ENCODE measurements around the gene PPFIA2. TPM values are rescaled to one million over a fixed set of nuclear protein-coding genes. Genes with fewer than 3 reads are reported as not detected.

Gene PPFIA2
- total RNA-seq, 6 experiments from 2014 or later = 0.12 to 1.2 (median 0.56) TPM; not detected in 2

DNA sequence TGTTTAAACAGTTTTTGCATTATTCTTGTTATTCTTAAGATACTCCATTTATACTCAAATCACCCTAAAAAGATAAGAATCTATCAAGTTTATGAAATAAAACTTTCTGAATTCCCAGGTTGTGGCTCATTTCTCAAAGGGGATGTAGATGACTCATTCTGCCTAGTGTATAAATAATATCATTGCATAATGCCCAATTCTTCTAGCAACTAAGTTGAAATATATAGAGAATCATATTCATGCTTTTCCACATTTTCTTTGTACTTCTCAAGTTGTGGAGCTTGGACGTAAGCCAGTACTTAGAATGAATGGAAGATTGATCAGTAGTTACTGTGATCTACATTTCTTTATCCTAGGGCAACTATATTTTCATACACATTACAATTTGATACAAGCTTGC, 201.1 kb downstream of the PPFIA2 start:
- ATAC-seq (no peak), DNase-seq (no peak)
- no peaks in the 10 kb centered on the region for H3K27me3 ChIP-seq
- H3K36me3 ChIP-seq = no peaks in the 10 kb centered on the region
- no peaks in the 10 kb centered on the region for H3K9me3 ChIP-seq
- intact Hi-C loops (cut with DNase I) = no loop called here
- 24% methylated on average over 1 of the region's 1 CpG for WGBS (ENCODE audit: insufficient coverage, low coverage, low lambda C conversion rate, missing lambda C conversion rate)
- H3K27ac ChIP-seq = no peak overlapping the region
- TF ChIP-seq, protein P1, sequence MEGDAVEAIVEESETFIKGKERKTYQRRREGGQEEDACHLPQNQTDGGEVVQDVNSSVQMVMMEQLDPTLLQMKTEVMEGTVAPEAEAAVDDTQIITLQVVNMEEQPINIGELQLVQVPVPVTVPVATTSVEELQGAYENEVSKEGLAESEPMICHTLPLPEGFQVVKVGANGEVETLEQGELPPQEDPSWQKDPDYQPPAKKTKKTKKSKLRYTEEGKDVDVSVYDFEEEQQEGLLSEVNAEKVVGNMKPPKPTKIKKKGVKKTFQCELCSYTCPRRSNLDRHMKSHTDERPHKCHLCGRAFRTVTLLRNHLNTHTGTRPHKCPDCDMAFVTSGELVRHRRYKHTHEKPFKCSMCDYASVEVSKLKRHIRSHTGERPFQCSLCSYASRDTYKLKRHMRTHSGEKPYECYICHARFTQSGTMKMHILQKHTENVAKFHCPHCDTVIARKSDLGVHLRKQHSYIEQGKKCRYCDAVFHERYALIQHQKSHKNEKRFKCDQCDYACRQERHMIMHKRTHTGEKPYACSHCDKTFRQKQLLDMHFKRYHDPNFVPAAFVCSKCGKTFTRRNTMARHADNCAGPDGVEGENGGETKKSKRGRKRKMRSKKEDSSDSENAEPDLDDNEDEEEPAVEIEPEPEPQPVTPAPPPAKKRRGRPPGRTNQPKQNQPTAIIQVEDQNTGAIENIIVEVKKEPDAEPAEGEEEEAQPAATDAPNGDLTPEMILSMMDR (IDR thresholded peaks at IDR 0.05) = no peak
- TF ChIP-seq POLR2A (IDR thresholded peaks at IDR 0.05) = no peak
- H3K4me3 ChIP-seq = no peak overlapping the region
- H3K4me1 ChIP-seq = no peaks in the 10 kb centered on the region

DNA sequence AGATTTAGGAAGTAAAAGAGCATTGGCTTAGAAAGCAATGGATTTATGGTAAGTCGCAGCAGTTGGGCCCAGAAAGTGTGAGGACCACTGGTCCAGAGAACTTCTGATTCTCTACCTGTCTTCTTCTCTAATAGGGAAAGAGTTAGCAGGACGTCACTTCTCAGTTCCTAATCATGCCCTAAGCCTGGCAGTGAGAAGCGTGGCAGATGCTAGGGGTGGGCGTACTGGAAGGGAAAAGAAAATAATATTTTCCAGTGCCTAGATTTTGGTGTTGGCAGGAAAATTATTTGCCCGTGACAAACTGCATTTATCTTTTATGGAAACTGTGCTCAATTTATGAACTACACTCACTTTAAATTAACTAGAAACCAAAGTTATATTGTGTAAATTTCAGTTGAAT, 212.3 kb downstream of the PPFIA2 start:
- Histone ChIP-seq H3K9me3 (no peaks in the 10 kb centered on the region), H3K27ac (no peak overlapping the region), H3K4me1 (no peaks in the 10 kb centered on the region), H3K36me3 (no peaks in the 10 kb centered on the region), H3K27me3 (no peaks in the 10 kb centered on the region), H3K4me3 (no peak overlapping the region)
- ATAC-seq = no peak
- TF ChIP-seq, protein P1 (IDR thresholded peaks at IDR 0.05) = no peak
- TF ChIP-seq POLR2A (IDR thresholded peaks at IDR 0.05) = no peak
- DNase-seq = no peak
- 63% methylated on average over 5 of the region's 5 CpGs for WGBS (ENCODE audit: insufficient coverage, low coverage, low lambda C conversion rate, missing lambda C conversion rate)
- intact Hi-C loops (cut with DNase I) = no loop called here

DNA sequence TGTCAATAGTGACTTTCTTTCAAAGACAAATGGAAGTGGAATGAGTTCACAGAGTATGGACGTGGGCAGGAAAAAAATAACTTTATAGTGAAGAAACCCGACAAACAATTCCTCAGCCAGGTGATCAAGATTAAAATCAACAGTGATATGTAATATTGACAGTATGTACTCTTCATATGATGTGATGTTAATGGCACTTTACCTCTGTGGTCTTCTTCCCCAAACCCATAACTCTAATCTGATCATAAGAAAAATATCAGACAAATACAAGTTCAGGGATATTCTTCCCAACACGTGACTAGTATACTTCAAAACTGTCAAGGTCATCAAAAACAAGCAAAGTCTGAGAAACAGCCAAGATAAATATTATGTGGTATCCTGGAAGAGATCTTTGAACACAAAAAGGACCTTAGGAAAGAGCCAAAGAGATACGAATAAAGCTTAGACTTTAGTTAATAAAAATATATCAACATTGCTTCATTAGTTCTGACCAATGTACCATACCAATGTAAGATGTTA, 215.5 kb downstream of the PPFIA2 start:
- intact Hi-C loops (cut with DNase I) = no loop called here
- DNase-seq (no peak), ATAC-seq (no peak)
- WGBS (ENCODE audit: insufficient coverage, low coverage, low lambda C conversion rate, missing lambda C conversion rate) = 30% methylated on average over 4 of the region's 4 CpGs
- Histone ChIP-seq H3K27ac (no peak overlapping the region), H3K4me3 (no peak overlapping the region), H3K4me1 (no peaks in the 10 kb centered on the region), H3K36me3 (no peaks in the 10 kb centered on the region), H3K27me3 (no peaks in the 10 kb centered on the region), H3K9me3 (no peaks in the 10 kb centered on the region)
- no peak for TF ChIP-seq POLR2A (IDR thresholded peaks at IDR 0.05)
- TF ChIP-seq, protein P1 (IDR thresholded peaks at IDR 0.05) = no peak

DNA sequence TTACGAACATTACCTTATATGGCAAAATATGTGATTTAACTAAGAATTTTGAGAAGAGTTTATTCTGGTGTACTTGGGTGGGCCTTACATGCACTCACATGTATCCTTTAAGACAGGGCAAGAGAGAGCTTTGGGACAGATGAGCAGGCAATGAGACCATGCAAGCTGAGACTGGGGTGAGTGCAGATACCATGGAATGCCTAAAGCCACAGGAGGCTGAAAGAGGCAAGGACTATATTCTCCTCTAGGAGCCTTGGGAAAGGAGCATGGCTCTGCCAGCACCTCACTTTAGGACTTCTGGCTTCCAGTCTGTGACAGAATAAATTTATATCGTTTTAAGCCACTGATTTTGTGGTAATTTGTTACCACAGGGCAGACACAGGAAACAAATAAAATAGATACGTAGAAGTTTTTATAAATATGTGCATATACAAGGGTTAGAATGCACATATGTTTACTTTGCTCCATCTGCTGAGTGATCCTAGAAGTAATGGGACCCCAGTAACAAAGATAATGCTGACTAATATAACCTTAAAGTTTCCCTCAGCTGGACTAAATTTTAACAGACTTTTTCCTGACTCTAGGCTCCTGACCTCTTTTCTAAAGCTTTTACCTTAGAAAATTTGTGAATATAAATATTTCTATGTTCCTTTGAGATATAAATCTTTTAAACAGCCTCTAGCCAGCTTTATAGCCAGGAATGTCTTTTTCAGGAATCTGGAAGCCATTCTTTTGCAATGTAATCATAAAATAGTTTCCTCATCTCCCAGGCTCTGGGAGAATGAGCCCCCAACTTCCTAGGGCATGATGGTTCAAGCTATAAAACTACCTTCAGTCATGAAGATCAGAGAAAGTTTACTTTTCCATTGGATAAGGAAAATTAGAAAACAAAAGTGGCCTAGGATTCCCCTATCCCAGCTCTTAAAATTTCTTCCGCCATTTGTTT, 216.8 kb downstream of the PPFIA2 start:
- TF ChIP-seq, protein P1 (IDR thresholded peaks at IDR 0.05) = no peak
- TF ChIP-seq POLR2A (IDR thresholded peaks at IDR 0.05) = no peak
- Histone ChIP-seq H3K4me3 (no peak overlapping the region), H3K9me3 (no peaks in the 10 kb centered on the region), H3K27ac (no peak overlapping the region), H3K36me3 (no peaks in the 10 kb centered on the region), H3K4me1 (no peaks in the 10 kb centered on the region), H3K27me3 (no peaks in the 10 kb centered on the region)
- WGBS (ENCODE audit: insufficient coverage, low coverage, low lambda C conversion rate, missing lambda C conversion rate) = 54% methylated on average over 4 of the region's 4 CpGs
- ATAC-seq (no peak), DNase-seq (no peak)
- intact Hi-C loops (cut with DNase I) = no loop called here
